GM23338 (cell line): ENCODE results near the gene OR10J4. TPM values are rescaled to one million over a fixed set of nuclear protein-coding genes. Genes with fewer than 3 reads are reported as not detected.

Experiments used
- ATAC-seq: fragments of 200-7000 bp; cut with Tn5 transposase; 3 replicates; pipeline ENCODE4 v1.9.1; 2020
- DNase-seq: peaks from one replicate; pipeline ENCODE4 v3.0.0-alpha.2; 2015; ENCODE audit warnings: low spot score
- H2AFZ ChIP-seq: fragments of 200-600 bp; sonication (generic); 2 replicates; pipeline ENCODE4 v1.8.0; 2016; ENCODE audit warnings: antibody characterized with exemption, mild to moderate bottlenecking, moderate library complexity
- H3F3A ChIP-seq: fragments of 200-600 bp; sonication (generic); replicated peaks from 2 replicates; pipeline ENCODE4 v1.8.0; 2017; ENCODE audit warnings: antibody characterized with exemption, mixed run types, low read depth
- H3K27ac ChIP-seq: fragments of 200-600 bp; sonication (generic); 2 replicates; pipeline ENCODE4 v1.6.1; 2016; ENCODE audit warnings: low read depth
- H3K27me3 ChIP-seq: fragments of 200-600 bp; sonication (generic); 2 replicates; pipeline ENCODE4 v1.8.0; 2016; ENCODE audit warnings: mild to moderate bottlenecking, mixed run types, moderate library complexity; ENCODE audit not compliant: insufficient read depth
- H3K36me3 ChIP-seq: fragments of 200-600 bp; sonication (generic); 2 replicates; pipeline ENCODE4 v1.8.0; 2016; ENCODE audit warnings: mild to moderate bottlenecking; ENCODE audit not compliant: insufficient read depth
- H3K4me1 ChIP-seq: fragments of 200-600 bp; sonication (generic); 2 replicates; pipeline ENCODE4 v1.8.0; 2016; ENCODE audit warnings: mild to moderate bottlenecking, moderate library complexity; ENCODE audit not compliant: insufficient read depth
- H3K4me2 ChIP-seq: fragments of 200-600 bp; sonication (generic); 2 replicates; pipeline ENCODE4 v1.7.1; 2017; ENCODE audit warnings: mixed run types
- H3K4me3 ChIP-seq: fragments of 200-600 bp; sonication (generic); 2 replicates; pipeline ENCODE4 v1.6.1; 2016; ENCODE audit warnings: mixed run types
- H3K79me2 ChIP-seq: fragments of 200-600 bp; sonication (generic); replicated peaks from 2 replicates; pipeline ENCODE4 v1.8.0; 2017; ENCODE audit warnings: mild to moderate bottlenecking; ENCODE audit not compliant: insufficient read depth
- H3K9me2 ChIP-seq: fragments of 200-600 bp; sonication (generic); 2 replicates; pipeline ENCODE4 v1.8.0; 2017; ENCODE audit not compliant: insufficient read depth
- H4K20me1 ChIP-seq: fragments of 200-600 bp; sonication (generic); replicated peaks from 2 replicates; pipeline ENCODE4 v1.8.0; 2017; ENCODE audit warnings: mild to moderate bottlenecking; ENCODE audit not compliant: insufficient read depth
- H3K27ac Mint-ChIP-seq: 2 replicates; pipeline ENCODE4 v1.8.0; 2020; ENCODE audit warnings: inconsistent platforms, mild to moderate bottlenecking, moderate library complexity, mixed read lengths
- H3K27me3 Mint-ChIP-seq: 3 replicates; pipeline ENCODE4 v1.8.0; 2022; ENCODE audit warnings: low read depth, mild to moderate bottlenecking, moderate library complexity, mixed read lengths, inconsistent platforms; ENCODE audit not compliant: insufficient read depth, poor library complexity
- H3K36me3 Mint-ChIP-seq: 3 replicates; pipeline ENCODE4 v1.8.0; 2021; ENCODE audit warnings: low read depth, mild to moderate bottlenecking, inconsistent platforms, moderate library complexity, mixed read lengths
- H3K4me1 Mint-ChIP-seq: 3 replicates; pipeline ENCODE4 v1.8.0; 2020; ENCODE audit warnings: mild to moderate bottlenecking, inconsistent platforms, mixed read lengths
- H3K4me3 Mint-ChIP-seq: 3 replicates; pipeline ENCODE4 v1.8.0; 2021; ENCODE audit warnings: moderate library complexity, mild to moderate bottlenecking, inconsistent platforms, mixed read lengths
- H3K9me3 Mint-ChIP-seq: 3 replicates; pipeline ENCODE4 v1.8.0; 2020; ENCODE audit warnings: moderate library complexity, mild to moderate bottlenecking, inconsistent platforms, mixed read lengths
- CREB1 ChIP-seq: fragments of 250-450 bp; sonication (Bioruptor Pico); IDR thresholded peaks from 2 replicates; pipeline ENCODE4 v1.5.0; 2020; ENCODE audit warnings: low read depth, mild to moderate bottlenecking, moderate library complexity
- CTCF ChIP-seq, 2 experiments: fragments of 200-600 bp in 1 of 2; sonication (generic) in 1 of 2; conservative IDR thresholded peaks; 2 replicates each; pipeline versions ENCODE4 v1.5.1 to v1.6.1; 2016 to 2017; ENCODE audit warnings: antibody characterized with exemption in 2 of 2, low read depth in 2 of 2, mild to moderate bottlenecking in 2 of 2, moderate library complexity in 1 of 2
- EZH2phosphoT487 ChIP-seq: fragments of 200-600 bp; sonication (generic); IDR thresholded peaks from one replicate; pipeline ENCODE4 v1.8.1; 2018; ENCODE audit warnings: antibody characterized with exemption; ENCODE audit not compliant: unreplicated experiment
- NANOG ChIP-seq: IDR thresholded peaks from 2 replicates; pipeline ENCODE4 v1.6.1; 2016; ENCODE audit warnings: antibody characterized with exemption, borderline replicate concordance
- POLR2AphosphoS5 ChIP-seq: IDR thresholded peaks from 2 replicates; pipeline ENCODE4 v1.6.1; 2016; ENCODE audit warnings: antibody characterized with exemption, low read depth
- STAT1 ChIP-seq: IDR thresholded peaks from one replicate; pipeline ENCODE4 v1.6.1; 2016; ENCODE audit warnings: antibody characterized with exemption; ENCODE audit not compliant: unreplicated experiment
- ZNF114 ChIP-seq: fragments of 250-450 bp; sonication (Bioruptor Pico); IDR thresholded peaks from 2 replicates; pipeline ENCODE4 v1.5.0; 2020; ENCODE audit warnings: mild to moderate bottlenecking, moderate library complexity
- ZNF331 ChIP-seq: fragments of 250-450 bp; sonication (Bioruptor Pico); IDR thresholded peaks from 2 replicates; pipeline ENCODE4 v1.5.0; 2020; ENCODE audit warnings: low read depth, mild to moderate bottlenecking, moderate library complexity
- ZNF462 ChIP-seq: fragments of 250-450 bp; sonication (Bioruptor Pico); IDR thresholded peaks from 2 replicates; pipeline ENCODE4 v1.5.0; 2020; ENCODE audit warnings: mild to moderate bottlenecking, moderate library complexity
- polyA plus RNA-seq: library from polyadenylated mRNA; unstranded; fragments of >200 nt; fragmentation: Nextera tagmentation; extraction: Ambion mirVana; gene quantifications from 2 replicates; pipeline ENCODE4 v1.2.1, GENCODE V29; 2016
- total RNA-seq: library from RNA; depleted of rRNA; stranded (reverse); fragments of >200 nt; shearing (Covaris generic); gene quantifications from 2 replicates; pipeline ENCODE4 v1.2.3, GENCODE V29; 2014
- TF ChIP-seq, protein P1 (sequence below): IDR thresholded peaks from one replicate; pipeline ENCODE4 v1.6.1; 2018; ENCODE audit warnings: antibody characterized with exemption; ENCODE audit not compliant: unreplicated experiment

Gene OR10J4
- total and polyA plus RNA-seq, 2 experiments from 2014 or later, result not detected

DNA sequence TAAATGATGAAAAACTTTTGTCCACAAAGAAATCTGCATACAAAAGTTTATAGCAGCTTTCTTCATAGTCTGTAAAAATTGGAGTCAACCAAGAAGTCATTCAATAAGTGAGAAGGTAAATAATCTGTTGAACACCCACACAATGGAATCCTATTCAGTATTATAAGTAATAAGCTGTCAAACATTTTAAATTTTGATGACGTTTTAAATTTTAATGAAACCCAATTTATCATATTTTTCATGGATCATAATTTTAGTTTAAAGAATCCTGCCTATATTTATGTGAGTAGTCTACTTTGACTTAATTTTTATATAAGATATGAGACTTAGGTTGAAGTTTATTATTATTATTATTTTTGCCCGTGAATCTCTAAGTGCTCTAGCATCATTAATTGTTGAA, 27.5 kb downstream of the OR10J4 start:
- H3K4me3 ChIP-seq, result no peak overlapping the region
- no peak overlapping the region for H3K27ac ChIP-seq
- Mint-ChIP-seq H3K36me3 (0 out of 3 replicates have a peak, but pooled peaks cover 4% of the 10 kb centered on the region), H3K27ac (no peak overlapping the region), H3K4me1 (no peaks in the 10 kb centered on the region), H3K9me3 (peaks cover 26% of the 10 kb centered on the region), H3K4me3 (no peak overlapping the region), H3K27me3 (no peaks in the 10 kb centered on the region)
- no peak for DNase-seq
- no peaks in the 10 kb centered on the region for H3K27me3 ChIP-seq
- no peaks in the 10 kb centered on the region for H4K20me1 ChIP-seq
- H3K9me2 ChIP-seq, result peaks cover 6% of the 10 kb centered on the region; the same call in 1 of the 2 replicates
- TF ChIP-seq CREB1 (no peak), ZNF114 (CRISPR knock-in tag) (no peak), NANOG (no peak), ZNF331 (no peak), POLR2AphosphoS5 (no peak), CTCF (conservative IDR thresholded peaks at IDR 0.05; ENCODE audit: low read depth in 2 of 2) (no peak)
- H3K36me3 ChIP-seq, result no peaks in the 10 kb centered on the region
- H3F3A ChIP-seq, result no peaks in the 10 kb centered on the region
- H3K4me1 ChIP-seq, result no peaks in the 10 kb centered on the region
- no peak overlapping the region for H2AFZ ChIP-seq
- ATAC-seq, result no peak
- H3K79me2 ChIP-seq, result no peaks in the 10 kb centered on the region
- H3K4me2 ChIP-seq, result no peak overlapping the region

GRCh38 chr1:159465191-159465603, 33.2 kb downstream of the OR10J4 start:
- Mint-ChIP-seq H3K9me3 (peaks cover 15% of the 10 kb centered on the region), H3K4me3 (no peak overlapping the region), H3K27me3 (no peaks in the 10 kb centered on the region), H3K27ac (no peak overlapping the region), H3K4me1 (peaks cover 3% of the 10 kb centered on the region; the same call in 2 of the 3 replicates), H3K36me3 (0 out of 3 replicates have a peak, but pooled peaks cover 4% of the 10 kb centered on the region)
- Histone ChIP-seq H3K9me2 (no peaks in the 10 kb centered on the region), H2AFZ (0 out of 2 replicates have a peak overlapping the region, but pooled peaks have one; percentile 19), H3K4me3 (no peak overlapping the region), H3K4me1 (no peaks in the 10 kb centered on the region), H3K4me2 (no peak overlapping the region), H4K20me1 (no peaks in the 10 kb centered on the region), H3K36me3 (no peaks in the 10 kb centered on the region), H3F3A (no peaks in the 10 kb centered on the region), H3K27me3 (no peaks in the 10 kb centered on the region), H3K27ac (no peak overlapping the region), H3K79me2 (no peaks in the 10 kb centered on the region)
- ATAC-seq, result no peak
- no peak for DNase-seq
- TF ChIP-seq EZH2phosphoT487 (no peak), NANOG (no peak), STAT1 (no peak), ZNF331 (no peak), ZNF462 (CRISPR knock-in tag) (no peak), POLR2AphosphoS5 (no peak), ZNF114 (CRISPR knock-in tag) (no peak)
- TF ChIP-seq, protein P1, sequence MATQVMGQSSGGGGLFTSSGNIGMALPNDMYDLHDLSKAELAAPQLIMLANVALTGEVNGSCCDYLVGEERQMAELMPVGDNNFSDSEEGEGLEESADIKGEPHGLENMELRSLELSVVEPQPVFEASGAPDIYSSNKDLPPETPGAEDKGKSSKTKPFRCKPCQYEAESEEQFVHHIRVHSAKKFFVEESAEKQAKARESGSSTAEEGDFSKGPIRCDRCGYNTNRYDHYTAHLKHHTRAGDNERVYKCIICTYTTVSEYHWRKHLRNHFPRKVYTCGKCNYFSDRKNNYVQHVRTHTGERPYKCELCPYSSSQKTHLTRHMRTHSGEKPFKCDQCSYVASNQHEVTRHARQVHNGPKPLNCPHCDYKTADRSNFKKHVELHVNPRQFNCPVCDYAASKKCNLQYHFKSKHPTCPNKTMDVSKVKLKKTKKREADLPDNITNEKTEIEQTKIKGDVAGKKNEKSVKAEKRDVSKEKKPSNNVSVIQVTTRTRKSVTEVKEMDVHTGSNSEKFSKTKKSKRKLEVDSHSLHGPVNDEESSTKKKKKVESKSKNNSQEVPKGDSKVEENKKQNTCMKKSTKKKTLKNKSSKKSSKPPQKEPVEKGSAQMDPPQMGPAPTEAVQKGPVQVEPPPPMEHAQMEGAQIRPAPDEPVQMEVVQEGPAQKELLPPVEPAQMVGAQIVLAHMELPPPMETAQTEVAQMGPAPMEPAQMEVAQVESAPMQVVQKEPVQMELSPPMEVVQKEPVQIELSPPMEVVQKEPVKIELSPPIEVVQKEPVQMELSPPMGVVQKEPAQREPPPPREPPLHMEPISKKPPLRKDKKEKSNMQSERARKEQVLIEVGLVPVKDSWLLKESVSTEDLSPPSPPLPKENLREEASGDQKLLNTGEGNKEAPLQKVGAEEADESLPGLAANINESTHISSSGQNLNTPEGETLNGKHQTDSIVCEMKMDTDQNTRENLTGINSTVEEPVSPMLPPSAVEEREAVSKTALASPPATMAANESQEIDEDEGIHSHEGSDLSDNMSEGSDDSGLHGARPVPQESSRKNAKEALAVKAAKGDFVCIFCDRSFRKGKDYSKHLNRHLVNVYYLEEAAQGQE, result no peak
